ENCODE data around the gene ATXN10.

Gene ATXN10

GRCh38 chr22:45891021-45891421, 219.4 kb downstream of the ATXN10 start:
- DNase-seq (ENCODE audit: low read depth in 2 of 2) = no peak

GRCh38 chr22:45891471-45891995, 219.9 kb downstream of the ATXN10 start:
- DNase-seq (ENCODE audit: low read depth in 2 of 2) = no peak

- DNase-seq (ENCODE audit: low read depth in 2 of 2) = no peak
These were observed 220.5 kb downstream of the ATXN10 start for GRCh38 chr22:45891996-45892621.

GRCh38 chr22:45892681-45893461, 221.2 kb downstream of the ATXN10 start:
- DNase-seq (ENCODE audit: low read depth in 2 of 2) = no peak

- DNase-seq (ENCODE audit: low read depth in 2 of 2) = no peak
These were observed 221.9 kb downstream of the ATXN10 start for GRCh38 chr22:45893516-45893915.
